ENCODE results near the gene PRR14. TPM values are rescaled to one million over a fixed set of nuclear protein-coding genes. Genes with fewer than 3 reads are reported as not detected.

PRR14 gene
- total and polyA plus RNA-seq, 2 donors from 2014 or later, result 44.2 to 51.6 TPM

DNA sequence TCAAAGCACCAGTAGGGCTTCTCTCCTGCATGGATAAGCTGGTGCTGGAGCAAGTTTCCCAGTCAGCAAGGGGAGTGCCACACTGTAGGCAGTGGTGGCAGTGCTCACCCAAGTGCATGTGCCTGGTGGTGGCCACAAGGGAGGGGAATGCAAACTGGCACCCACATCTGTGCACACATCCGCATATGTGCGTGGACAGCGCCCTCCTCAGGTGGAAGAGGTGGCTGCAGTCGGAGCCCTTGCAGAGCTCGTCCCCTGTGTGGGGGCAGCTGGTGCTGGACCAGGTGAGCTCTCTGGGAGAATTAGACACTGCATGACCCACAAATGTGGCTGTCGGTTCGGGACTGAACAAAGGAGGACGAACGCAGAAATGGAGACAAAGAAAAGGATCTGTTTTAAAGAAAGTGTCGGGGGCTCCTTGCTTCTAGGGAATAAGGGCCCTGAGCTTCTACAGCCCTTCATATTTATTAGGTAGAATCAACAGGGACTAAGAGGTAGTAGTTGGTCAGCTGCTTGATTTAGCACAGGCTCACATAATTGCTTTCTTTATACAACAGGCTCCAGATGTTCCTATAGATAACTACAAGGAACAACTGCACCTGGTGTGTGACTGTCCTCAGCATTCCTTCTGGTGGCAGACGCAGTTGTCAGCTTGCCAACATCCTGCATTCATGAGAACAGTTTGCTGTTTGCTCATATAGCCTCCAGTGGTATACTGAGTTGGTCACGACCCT is 35.2 kb upstream of the PRR14 start:
- intact Hi-C loops (cut with DNase I), result no loop called here
- FAIRE-seq, result no peak
- peak in 2 of 5 donors; percentile 38 to 56 for DNase-seq

DNA sequence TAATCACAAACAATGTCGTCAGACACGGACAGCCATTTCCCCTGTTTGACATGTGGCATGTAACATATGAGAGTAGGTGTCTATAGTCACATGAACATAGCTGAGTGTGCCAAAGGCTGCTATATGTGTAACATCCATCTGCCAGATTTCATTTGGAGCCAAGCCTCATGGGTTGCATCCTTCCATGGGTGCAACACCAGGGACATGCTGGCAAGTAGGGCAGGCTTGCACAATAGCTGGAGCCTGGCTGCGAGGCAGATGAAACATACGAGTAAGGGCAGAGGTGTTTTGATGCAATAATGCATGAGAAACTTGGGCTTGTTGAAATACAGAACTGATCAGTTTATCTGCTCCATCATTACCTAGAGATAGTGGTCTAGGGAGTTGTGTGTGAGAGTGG is 31.6 kb upstream of the PRR14 start:
- Histone ChIP-seq H3K36me3 (ENCODE audit: control insufficient read depth in 2 of 3, insufficient read depth in 3 of 3, low read length in 3 of 3) (no peaks in the 10 kb centered on the region), H3K27ac (ENCODE audit: low read depth in 2 of 2, low read length in 2 of 2) (peak overlapping the region in 1 of 2 donors; percentile 16), H3K9ac (ENCODE audit: low read length in 3 of 3) (no peak overlapping the region), H3K4me1 (ENCODE audit: control insufficient read depth in 2 of 3, insufficient read depth in 2 of 3, low read depth in 1 of 3, low read length in 3 of 3) (peaks cover 11 to 29% (median 12%) of the 10 kb centered on the region in 3 donors), H3K4me3 (ENCODE audit: low read length in 3 of 3) (peak overlapping the region in 1 of 3 donors; percentile 30), H3K9me3 (ENCODE audit: control insufficient read depth in 2 of 3, insufficient read depth in 1 of 3, low read length in 3 of 3) (no peaks in the 10 kb centered on the region), H3K27me3 (ENCODE audit: control insufficient read depth, insufficient read depth, low read length) (no peaks in the 10 kb centered on the region)
- TF ChIP-seq, protein P1, sequence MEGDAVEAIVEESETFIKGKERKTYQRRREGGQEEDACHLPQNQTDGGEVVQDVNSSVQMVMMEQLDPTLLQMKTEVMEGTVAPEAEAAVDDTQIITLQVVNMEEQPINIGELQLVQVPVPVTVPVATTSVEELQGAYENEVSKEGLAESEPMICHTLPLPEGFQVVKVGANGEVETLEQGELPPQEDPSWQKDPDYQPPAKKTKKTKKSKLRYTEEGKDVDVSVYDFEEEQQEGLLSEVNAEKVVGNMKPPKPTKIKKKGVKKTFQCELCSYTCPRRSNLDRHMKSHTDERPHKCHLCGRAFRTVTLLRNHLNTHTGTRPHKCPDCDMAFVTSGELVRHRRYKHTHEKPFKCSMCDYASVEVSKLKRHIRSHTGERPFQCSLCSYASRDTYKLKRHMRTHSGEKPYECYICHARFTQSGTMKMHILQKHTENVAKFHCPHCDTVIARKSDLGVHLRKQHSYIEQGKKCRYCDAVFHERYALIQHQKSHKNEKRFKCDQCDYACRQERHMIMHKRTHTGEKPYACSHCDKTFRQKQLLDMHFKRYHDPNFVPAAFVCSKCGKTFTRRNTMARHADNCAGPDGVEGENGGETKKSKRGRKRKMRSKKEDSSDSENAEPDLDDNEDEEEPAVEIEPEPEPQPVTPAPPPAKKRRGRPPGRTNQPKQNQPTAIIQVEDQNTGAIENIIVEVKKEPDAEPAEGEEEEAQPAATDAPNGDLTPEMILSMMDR (IDR thresholded peaks at IDR 0.05; ENCODE audit: borderline replicate concordance, extremely low read depth, insufficient read depth), result no peak
- DNase-seq (peak in 1 of 5 donors; percentile 16), FAIRE-seq (no peak)
- intact Hi-C loops (cut with DNase I), result no loop called here

More for the DNA sequence above, 35.2 kb upstream of the PRR14 start:
- Histone ChIP-seq H3K4me3 (ENCODE audit: low read length in 3 of 3) (no peak overlapping the region), H3K4me1 (ENCODE audit: control insufficient read depth in 2 of 3, insufficient read depth in 2 of 3, low read depth in 1 of 3, low read length in 3 of 3) (peaks cover 4 to 29% (median 9%) of the 10 kb centered on the region in 3 donors), H3K9me3 (ENCODE audit: control insufficient read depth in 2 of 3, insufficient read depth in 1 of 3, low read length in 3 of 3) (no peaks in the 10 kb centered on the region), H3K27ac (ENCODE audit: low read depth in 2 of 2, low read length in 2 of 2) (no peak overlapping the region), H3K9ac (ENCODE audit: low read length in 3 of 3) (no peak overlapping the region), H3K36me3 (ENCODE audit: control insufficient read depth in 2 of 3, insufficient read depth in 3 of 3, low read length in 3 of 3) (no peaks in the 10 kb centered on the region), H3K27me3 (ENCODE audit: control insufficient read depth, insufficient read depth, low read length) (no peaks in the 10 kb centered on the region)
- TF ChIP-seq, protein P1 (IDR thresholded peaks at IDR 0.05; ENCODE audit: borderline replicate concordance, extremely low read depth, insufficient read depth), result no peak

DNA sequence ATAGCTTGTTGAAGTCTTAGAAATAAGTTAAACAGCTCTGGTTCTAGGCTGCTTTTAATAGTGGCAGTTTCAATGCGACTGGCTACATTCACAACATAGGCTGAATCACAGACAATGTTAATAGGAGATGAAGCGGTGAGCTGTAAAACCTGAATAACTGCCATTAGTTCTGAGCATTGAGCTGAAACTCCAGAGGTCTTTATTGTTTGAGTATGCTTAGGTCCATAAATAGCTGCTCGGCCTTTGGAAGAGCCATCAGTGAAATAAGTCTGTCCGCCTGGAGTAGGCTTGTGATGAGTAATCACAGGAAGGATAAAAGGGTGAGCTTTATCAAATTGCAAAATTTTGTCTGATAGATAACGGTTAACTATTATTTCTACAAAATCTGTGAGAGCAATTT is 31.1 kb upstream of the PRR14 start:
- H3K9ac ChIP-seq (ENCODE audit: low read length in 3 of 3), result no peak overlapping the region
- H3K27ac ChIP-seq (ENCODE audit: low read depth in 2 of 2, low read length in 2 of 2), result peak overlapping the region in 1 of 2 donors; percentile 16
- peak in 2 of 5 donors; percentile 79 to 83 for DNase-seq
- no peaks in the 10 kb centered on the region for H3K27me3 ChIP-seq (ENCODE audit: control insufficient read depth, insufficient read depth, low read length)
- H3K36me3 ChIP-seq (ENCODE audit: control insufficient read depth in 2 of 3, insufficient read depth in 3 of 3, low read length in 3 of 3), result no peaks in the 10 kb centered on the region
- H3K4me1 ChIP-seq (ENCODE audit: control insufficient read depth in 2 of 3, insufficient read depth in 2 of 3, low read depth in 1 of 3, low read length in 3 of 3), result peaks cover 11 to 29% (median 12%) of the 10 kb centered on the region in 3 donors
- no peak for FAIRE-seq
- TF ChIP-seq, protein P1 (IDR thresholded peaks at IDR 0.05; ENCODE audit: borderline replicate concordance, extremely low read depth, insufficient read depth), result no peak
- no peaks in the 10 kb centered on the region for H3K9me3 ChIP-seq (ENCODE audit: control insufficient read depth in 2 of 3, insufficient read depth in 1 of 3, low read length in 3 of 3)
- intact Hi-C loops (cut with DNase I), result no loop called here
- peak overlapping the region in 1 of 3 donors; percentile 30 for H3K4me3 ChIP-seq (ENCODE audit: low read length in 3 of 3)
